Hepatocyte (in vitro differentiated cells): Measurements from ENCODE around the gene IP6K3. TPM values are rescaled to one million over a fixed set of nuclear protein-coding genes. Genes with fewer than 3 reads are reported as not detected.

Experiments used
- DNase-seq: peaks from one replicate; pipeline ENCODE4 v3.0.0-alpha.2; 2016; ENCODE audit warnings: low spot score
- H2AFZ ChIP-seq: fragments of 200-600 bp; sonication (generic); 2 replicates; pipeline ENCODE4 v1.6.0; 2016; ENCODE audit warnings: antibody characterized with exemption, mild to moderate bottlenecking
- H3K27ac ChIP-seq: fragments of 200-600 bp; sonication (generic); 2 replicates; pipeline ENCODE4 v1.5.1; 2016; ENCODE audit warnings: mild to moderate bottlenecking
- H3K27me3 ChIP-seq: fragments of 200-600 bp; sonication (generic); 2 replicates; pipeline ENCODE4 v1.6.1; 2016
- H3K36me3 ChIP-seq: fragments of 200-600 bp; sonication (generic); replicated peaks from 2 replicates; pipeline ENCODE4 v1.5.1; 2016; ENCODE audit warnings: low read depth; ENCODE audit not compliant: insufficient read depth
- H3K4me1 ChIP-seq: fragments of 200-600 bp; sonication (generic); 2 replicates; pipeline ENCODE4 v1.5.1; 2016; ENCODE audit warnings: mild to moderate bottlenecking, moderate library complexity; ENCODE audit not compliant: insufficient read depth
- H3K4me2 ChIP-seq: fragments of 200-600 bp; sonication (generic); 2 replicates; pipeline ENCODE4 v1.6.0; 2016
- H3K4me3 ChIP-seq: fragments of 200-600 bp; sonication (generic); 2 replicates; pipeline ENCODE4 v1.5.1; 2016; ENCODE audit warnings: mild to moderate bottlenecking
- H3K79me2 ChIP-seq: fragments of 200-600 bp; sonication (generic); 2 replicates; pipeline ENCODE4 v1.6.0; 2017; ENCODE audit warnings: mild to moderate bottlenecking
- H3K9me2 ChIP-seq: fragments of 200-600 bp; sonication (generic); replicated peaks from 2 replicates; pipeline ENCODE4 v1.6.0; 2017; ENCODE audit warnings: mild to moderate bottlenecking; ENCODE audit not compliant: insufficient read depth
- H3K9me3 ChIP-seq: fragments of 200-600 bp; sonication (generic); 2 replicates; pipeline ENCODE4 v1.5.1; 2016; ENCODE audit warnings: low read depth, mild to moderate bottlenecking
- H4K20me1 ChIP-seq: fragments of 200-600 bp; sonication (generic); 2 replicates; pipeline ENCODE4 v1.6.0; 2016; ENCODE audit warnings: mild to moderate bottlenecking; ENCODE audit not compliant: insufficient read depth, poor library complexity, severe bottlenecking
- CTCF ChIP-seq: fragments of 200-600 bp; sonication (generic); IDR thresholded peaks from 2 replicates; pipeline ENCODE4 v1.5.1; 2016; ENCODE audit warnings: antibody characterized with exemption, mild to moderate bottlenecking; ENCODE audit not compliant: poor library complexity
- EZH2 ChIP-seq: fragments of 200-600 bp; sonication (generic); IDR thresholded peaks from 2 replicates; pipeline ENCODE4 v1.6.1; 2016; ENCODE audit warnings: antibody characterized with exemption, mild to moderate bottlenecking, borderline replicate concordance
- EZH2phosphoT487 ChIP-seq: fragments of 200-600 bp; sonication (generic); IDR thresholded peaks from one replicate; pipeline ENCODE4 v1.6.1; 2018; ENCODE audit warnings: antibody characterized with exemption, mild to moderate bottlenecking, low read depth, moderate library complexity; ENCODE audit not compliant: unreplicated experiment, severe bottlenecking
- WGBS: methylation state at CpG from one replicate; pipeline ENCODE4 v1.1.6; 2016; ENCODE audit warnings: low lambda C conversion rate; ENCODE audit errors: missing lambda C conversion rate; 5-methylcytosine and 5-hydroxymethylcytosine counted together
- polyA plus RNA-seq: library from polyadenylated mRNA; unstranded; fragments of >200 nt; fragmentation: Nextera tagmentation; extraction: Ambion mirVana; gene quantifications from 2 replicates; pipeline ENCODE4 v1.2.1, GENCODE V29; 2016
- total RNA-seq: library from RNA; depleted of rRNA; stranded (reverse); fragments of >200 nt; gene quantifications from 2 replicates; pipeline ENCODE4 v1.2.3, GENCODE V29; 2014

IP6K3 gene
- total and polyA plus RNA-seq, 2 experiments from 2014 or later, result 9.5 to 25.3 TPM

- DNase-seq, result no peak
- no peak overlapping the region for H3K27ac ChIP-seq
- TF ChIP-seq EZH2phosphoT487 (no peak), CTCF (no peak), EZH2 (no peak)
Measured at GRCh38 chr6:33691456-33692077, 55.1 kb downstream of the IP6K3 start.

DNA sequence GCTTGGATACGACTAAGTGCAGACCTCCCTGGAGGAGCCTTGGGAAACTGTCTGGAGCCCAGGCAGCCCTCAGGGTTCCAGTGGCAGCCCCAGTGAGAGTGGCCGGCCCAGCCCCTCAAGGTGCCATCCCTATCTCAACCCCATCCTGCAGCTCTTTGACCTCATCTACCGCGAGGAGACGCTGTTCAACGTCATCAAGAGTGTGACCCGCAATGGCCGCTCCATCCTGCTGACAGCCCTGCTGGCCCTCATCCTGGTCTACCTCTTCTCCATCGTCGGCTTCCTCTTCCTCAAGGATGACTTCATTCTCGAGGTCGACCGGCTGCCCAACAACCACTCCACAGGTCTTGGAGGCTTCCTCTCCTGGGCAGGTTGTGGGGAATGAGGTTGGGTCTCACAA is 55.9 kb downstream of the IP6K3 start:
- Histone ChIP-seq H4K20me1 (no peaks in the 10 kb centered on the region), H3K79me2 (no peaks in the 10 kb centered on the region), H3K4me3 (no peak overlapping the region), H2AFZ (no peak overlapping the region), H3K27ac (no peak overlapping the region), H3K9me2 (no peaks in the 10 kb centered on the region), H3K27me3 (no peaks in the 10 kb centered on the region), H3K36me3 (no peaks in the 10 kb centered on the region), H3K4me2 (no peak overlapping the region), H3K9me3 (no peaks in the 10 kb centered on the region), H3K4me1 (peaks cover 11% of the 10 kb centered on the region)
- WGBS, result 95% methylated on average over 13 of the region's 13 CpGs
- no peak for DNase-seq
- no peak for TF ChIP-seq CTCF
- TF ChIP-seq EZH2phosphoT487, result no peak
- TF ChIP-seq EZH2, result no peak

More at GRCh38 chr6:33691456-33692077, 55.1 kb downstream of the IP6K3 start:
- no peak overlapping the region for H2AFZ ChIP-seq
- H3K4me1 ChIP-seq, result peaks cover 11% of the 10 kb centered on the region
- 92% methylated on average over 15 of the region's 15 CpGs for WGBS
- H3K36me3 ChIP-seq, result no peaks in the 10 kb centered on the region
- no peak overlapping the region for H3K4me3 ChIP-seq
- no peaks in the 10 kb centered on the region for H3K79me2 ChIP-seq
- no peaks in the 10 kb centered on the region for H3K9me3 ChIP-seq
- no peaks in the 10 kb centered on the region for H4K20me1 ChIP-seq
- no peak overlapping the region for H3K4me2 ChIP-seq
- no peaks in the 10 kb centered on the region for H3K27me3 ChIP-seq
- H3K9me2 ChIP-seq, result no peaks in the 10 kb centered on the region

DNA sequence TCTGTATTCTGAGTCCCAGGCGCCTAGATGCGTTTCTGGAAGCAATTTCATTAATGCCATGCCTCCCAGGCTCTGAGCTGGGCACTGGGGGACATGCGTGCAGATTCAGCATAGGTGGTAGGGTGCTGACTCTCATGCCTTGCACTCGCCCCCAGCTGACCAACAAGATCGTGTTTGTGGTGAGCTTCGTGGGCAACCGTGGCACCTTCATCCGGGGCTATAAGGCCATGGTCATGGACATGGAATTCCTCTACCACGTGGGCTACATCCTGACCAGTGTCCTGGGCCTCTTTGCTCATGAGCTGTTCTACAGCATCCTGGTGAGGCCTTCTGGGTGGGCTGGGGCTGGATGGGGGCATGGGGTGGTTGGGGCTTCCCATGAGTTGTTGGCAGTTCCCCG is 56.8 kb downstream of the IP6K3 start:
- Histone ChIP-seq H3K36me3 (no peaks in the 10 kb centered on the region), H4K20me1 (no peaks in the 10 kb centered on the region), H2AFZ (no peak overlapping the region), H3K4me2 (no peak overlapping the region), H3K9me2 (no peaks in the 10 kb centered on the region), H3K4me3 (no peak overlapping the region), H3K27me3 (no peaks in the 10 kb centered on the region), H3K79me2 (no peaks in the 10 kb centered on the region), H3K4me1 (peaks cover 11% of the 10 kb centered on the region), H3K9me3 (no peaks in the 10 kb centered on the region), H3K27ac (no peak overlapping the region)
- no peak for DNase-seq
- WGBS, result 94% methylated on average over 10 of the region's 10 CpGs
- TF ChIP-seq EZH2 (no peak), CTCF (no peak), EZH2phosphoT487 (no peak)

- no peak for DNase-seq
- H3K36me3 ChIP-seq, result no peaks in the 10 kb centered on the region
- no peak overlapping the region for H3K4me3 ChIP-seq
- no peak for TF ChIP-seq EZH2phosphoT487
- TF ChIP-seq EZH2, result no peak
- no peak for TF ChIP-seq CTCF
- WGBS, result 88% methylated on average over 12 of the region's 12 CpGs
- H3K9me3 ChIP-seq, result no peaks in the 10 kb centered on the region
- H4K20me1 ChIP-seq, result no peaks in the 10 kb centered on the region
- H3K27me3 ChIP-seq, result no peaks in the 10 kb centered on the region
- no peaks in the 10 kb centered on the region for H3K9me2 ChIP-seq
- H3K4me2 ChIP-seq, result no peak overlapping the region
- H3K4me1 ChIP-seq, result peaks cover 4% of the 10 kb centered on the region
- H3K79me2 ChIP-seq, result no peaks in the 10 kb centered on the region
- H3K27ac ChIP-seq, result no peak overlapping the region
- H2AFZ ChIP-seq, result no peak overlapping the region
Measured at GRCh38 chr6:33689148-33689494, 57.6 kb downstream of the IP6K3 start.
